Measurements from ENCODE around the gene GRAMD4.

DNA sequence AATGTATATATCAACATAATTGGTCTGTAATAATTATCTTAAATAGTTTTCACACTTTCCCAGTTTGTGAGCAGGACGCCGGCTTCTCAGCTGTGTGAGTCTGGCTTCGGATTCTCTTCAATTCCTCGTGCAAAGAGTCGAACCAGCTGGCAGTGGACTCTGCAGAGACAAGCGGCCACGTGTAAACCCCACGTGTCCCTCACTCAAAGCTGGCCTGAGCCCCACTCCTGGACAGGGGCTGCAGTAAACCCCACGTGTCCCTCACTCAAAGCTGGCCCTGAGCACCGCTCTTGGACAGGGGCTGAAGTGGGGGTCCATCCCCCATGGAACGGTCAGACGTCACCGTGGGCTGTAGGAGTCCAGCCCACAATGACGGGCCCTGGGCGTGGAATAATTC, 66.9 kb downstream of the GRAMD4 start:
- TF ChIP-seq EZH2phosphoT487 (IDR thresholded peaks at IDR 0.05; ENCODE audit: insufficient read depth, low read depth): no peak
- no peak for TF ChIP-seq EZH2 (IDR thresholded peaks at IDR 0.05; ENCODE audit: insufficient read depth, poor library complexity, severe bottlenecking)
